Right lobe of liver (tissue), 6 donors: ENCODE measurements around the gene DAZAP1. TPM values are rescaled to one million over a fixed set of nuclear protein-coding genes. Genes with fewer than 3 reads are reported as not detected.

Experiments used
- ATAC-seq, 4 donors: fragments of 200-7000 bp; cut with Tn5 transposase; one replicate each; pipeline ENCODE4 v1.9.1; 2020; ENCODE audit warnings: mild to moderate bottlenecking in 4 of 4, moderate library complexity in 4 of 4
- DNase-seq, 3 donors: peaks; one replicate each; pipeline ENCODE4 v3.0.0-alpha.2; 2020
- H3K27ac ChIP-seq, 3 donors: fragments of 200-600 bp; one replicate each; pipeline ENCODE4 v1.8.0; 2022
- H3K27me3 ChIP-seq, 2 donors: fragments of 200-600 bp; one replicate each; pipeline ENCODE4 v1.8.0; 2022
- H3K36me3 ChIP-seq, 4 donors: fragments of 200-600 bp; sonication (generic) in 1 of 4; one replicate each; pipeline versions ENCODE4 v1.5.1 to v1.8.0; 2017 to 2022; ENCODE audit warnings: control low read depth in 1 of 4
- H3K4me1 ChIP-seq, 4 donors: fragments of 200-600 bp; sonication (generic) in 1 of 4; one replicate each; pipeline versions ENCODE4 v1.5.1 to v1.8.0; 2017 to 2022; ENCODE audit warnings: control low read depth in 1 of 4
- H3K4me3 ChIP-seq, 3 donors: fragments of 200-600 bp; one replicate each; pipeline ENCODE4 v1.8.0; 2022
- H3K9me3 ChIP-seq, 4 donors: fragments of 200-600 bp; sonication (generic) in 1 of 4; one replicate each; pipeline versions ENCODE4 v1.5.1 to v1.8.0; 2017 to 2022; ENCODE audit warnings: control low read depth in 1 of 4
- CTCF ChIP-seq, 4 donors: fragments of 200-600 bp in 3 of 4; fragments of 450-650 bp in 1 of 4; IDR thresholded peaks; one replicate each; pipeline versions ENCODE4 v1.5.1 to v1.8.0; 2016 to 2022; ENCODE audit warnings: antibody characterized with exemption in 4 of 4, mild to moderate bottlenecking in 2 of 4
- POLR2A ChIP-seq: fragments of 450-650 bp; IDR thresholded peaks from one replicate; pipeline ENCODE4 v1.6.1; 2017; ENCODE audit warnings: antibody characterized with exemption, mild to moderate bottlenecking
- WGBS: methylation state at CpG from one replicate; pipeline ENCODE4 v1.1.6; 2018; ENCODE audit warnings: low coverage, low lambda C conversion rate; ENCODE audit not compliant: insufficient coverage; ENCODE audit errors: missing lambda C conversion rate; 5-methylcytosine and 5-hydroxymethylcytosine counted together
- intact Hi-C, 2 donors: fragments of 100-400 bp; cut with DNase I; formaldehyde crosslinking; loops; one replicate each; pipeline versions ENCODE4 v1.11.2 to v1.14.1; 2022
- total RNA-seq, 6 experiments: library from RNA; depleted of rRNA in 2 of 6; stranded (reverse); fragments of >200 nt in 2 of 6; fragmentation: NEBNext Ultra II Directional in 3 of 6; extraction: Animal tissue kit (Norgen Biotek cat#: 25700) in 3 of 6; gene quantifications; one replicate each; pipeline versions ENCODE4 v1.1.0 to v1.2.4, GENCODE V29; 2016 to 2023
- donor health status: DM: no; HTN: yes; CAD: no.
- donor health status: DM: no; HTN: no; CAD: no.
- donor health status: DM: no; HTN: no; CAD: no.
- donor health status: DM: no; HTN: yes; CAD: no.
- donor health status: DM: no; HTN: yes; CAD: no.

Gene DAZAP1
- total RNA-seq, 6 experiments from 2014 or later = 22.3 to 50.9 (median 42.2) TPM

GRCh38 chr19:1365319-1366269 lies 41.8 kb upstream of the DAZAP1 start:
- no peak for TF ChIP-seq CTCF (IDR thresholded peaks at IDR 0.05)
- no peak for TF ChIP-seq POLR2A
- 83% methylated on average over 15 of the region's 37 CpGs for WGBS
- Histone ChIP-seq H3K4me3 (no peak overlapping the region), H3K4me1 (peaks cover 0 to 8% (median 0%) of the 10 kb centered on the region in 4 donors), H3K27ac (no peak overlapping the region), H3K27me3 (no peaks in the 10 kb centered on the region), H3K36me3 (peaks cover 0 to 84% (median 38%) of the 10 kb centered on the region in 4 donors), H3K9me3 (no peaks in the 10 kb centered on the region)
- ATAC-seq = no peak
- peak in 1 of 3 donors; percentile 38 for DNase-seq
- intact Hi-C loops = loop anchor here in 1 of 2 donors (10.0 kb wide), 1 partner anchor 71 kb away; no protein-coding TSS in a partner anchor

- DNase-seq = peak in 1 of 3 donors; percentile 37
- H3K36me3 ChIP-seq = peaks cover 0 to 84% (median 38%) of the 10 kb centered on the region in 4 donors
- intact Hi-C loops = loop anchor here in 1 of 2 donors (10.0 kb wide), 1 partner anchor 71 kb away; no protein-coding TSS in a partner anchor
- no peak for ATAC-seq
- H3K4me3 ChIP-seq = no peak overlapping the region
- no peak overlapping the region for H3K27ac ChIP-seq
- H3K27me3 ChIP-seq = no peaks in the 10 kb centered on the region
- TF ChIP-seq POLR2A = no peak
- no peak for TF ChIP-seq CTCF (IDR thresholded peaks at IDR 0.05)
- H3K9me3 ChIP-seq = no peaks in the 10 kb centered on the region
- 89% methylated on average over 4 of the region's 10 CpGs for WGBS
- H3K4me1 ChIP-seq = peaks cover 0 to 4% (median 0%) of the 10 kb centered on the region in 4 donors
These were observed 41.1 kb upstream of the DAZAP1 start for GRCh38 chr19:1366296-1366695.

DNA sequence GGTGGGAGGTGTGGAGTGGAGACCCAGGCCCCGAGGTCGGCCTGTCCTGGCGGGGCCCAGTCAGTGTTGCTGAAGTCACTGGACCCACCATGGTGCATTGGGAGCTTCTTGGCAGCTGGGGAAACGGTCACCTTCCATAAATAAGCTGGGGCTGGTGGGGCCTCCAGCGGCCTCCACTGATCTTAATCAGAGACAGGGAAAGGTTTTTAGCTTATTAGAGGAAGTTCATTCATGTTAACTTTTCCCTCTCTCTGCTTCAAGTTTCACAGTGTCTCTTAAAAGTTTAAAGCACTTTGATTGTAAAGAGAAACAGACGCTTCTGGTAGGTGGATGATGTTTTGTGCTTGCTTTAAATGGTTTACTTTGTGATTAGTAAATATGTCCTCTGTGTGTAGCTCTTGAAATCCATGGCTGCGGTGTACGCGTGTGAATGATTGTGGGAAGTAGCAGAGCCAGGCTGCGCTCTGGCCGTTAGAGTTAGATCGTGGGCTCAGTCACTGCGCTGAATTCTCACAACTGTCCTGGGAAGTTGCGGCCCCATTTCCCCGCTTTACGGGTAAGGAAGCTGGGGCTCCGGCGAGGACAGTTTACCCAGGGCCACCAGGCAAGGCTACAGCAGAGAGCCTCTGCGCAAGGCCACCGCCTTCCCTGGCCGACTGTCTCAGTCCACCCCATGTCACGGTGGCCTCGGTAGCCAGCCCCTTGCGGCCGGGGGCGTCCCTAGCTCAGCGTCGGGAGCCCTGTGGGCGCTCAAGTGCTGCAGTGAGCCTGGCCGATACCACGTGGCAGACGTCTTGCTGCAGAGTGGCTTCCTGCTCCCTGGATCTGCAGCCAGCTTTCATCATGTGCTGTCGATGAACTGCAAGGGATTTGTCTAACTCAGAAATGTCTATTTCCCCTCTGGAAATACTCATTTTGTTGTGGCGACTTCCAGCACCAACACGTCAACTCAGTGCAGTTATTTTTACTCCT lies 40.2 kb upstream of the DAZAP1 start:
- no peaks in the 10 kb centered on the region for H3K27me3 ChIP-seq
- H3K9me3 ChIP-seq = no peaks in the 10 kb centered on the region
- H3K4me3 ChIP-seq = no peak overlapping the region
- peaks cover 0 to 7% (median 0%) of the 10 kb centered on the region in 4 donors for H3K4me1 ChIP-seq
- peak in 1 of 3 donors; percentile 33 for DNase-seq
- H3K27ac ChIP-seq = no peak overlapping the region
- H3K36me3 ChIP-seq = peaks cover 0 to 82% (median 38%) of the 10 kb centered on the region in 4 donors
- ATAC-seq = no peak
- TF ChIP-seq POLR2A (no peak), CTCF (IDR thresholded peaks at IDR 0.05) (no peak)
- 79% methylated on average over 11 of the region's 35 CpGs for WGBS
- intact Hi-C loops = loop anchor here in 1 of 2 donors (10.0 kb wide), 1 partner anchor 72 kb away; no protein-coding TSS in a partner anchor

- H3K9me3 ChIP-seq = no peaks in the 10 kb centered on the region
- H3K27me3 ChIP-seq = no peaks in the 10 kb centered on the region
- TF ChIP-seq POLR2A = no peak
- no peak for TF ChIP-seq CTCF (IDR thresholded peaks at IDR 0.05)
- peaks cover 0 to 74% (median 26%) of the 10 kb centered on the region in 4 donors for H3K36me3 ChIP-seq
- no peak overlapping the region for H3K27ac ChIP-seq
- 100% methylated on average over 4 of the region's 18 CpGs for WGBS
- no peak for ATAC-seq
- DNase-seq = no peak
- no peak overlapping the region for H3K4me3 ChIP-seq
- H3K4me1 ChIP-seq = peaks cover 0 to 25% (median 10%) of the 10 kb centered on the region in 4 donors
- intact Hi-C loops = loop anchor here in 1 of 2 donors (10.0 kb wide), 1 partner anchor 75 kb away; no protein-coding TSS in a partner anchor
These were observed 38.1 kb upstream of the DAZAP1 start for GRCh38 chr19:1369214-1369805.
